Large intestine (tissue), 3 donors: ENCODE results near the gene PRSS3. TPM values are rescaled to one million over a fixed set of nuclear protein-coding genes. Genes with fewer than 3 reads are reported as not detected.
"Not testable (repeated sequence)": the region's sequence is repeated elsewhere in the genome, so short reads cannot be mapped to it uniquely, and the experiment has no call there.

Experiments used
- DNase-seq, 2 donors: peaks; one replicate each; pipeline versions ENCODE4 v3.0.0 to v3.0.0-alpha.2; 2013
- H3K27ac ChIP-seq: one replicate; pipeline ENCODE4 v1.5.1; 2013; ENCODE audit warnings: low read length
- H3K27me3 ChIP-seq: 2 replicates; pipeline ENCODE4 v1.6.1; 2013; ENCODE audit warnings: low read length; ENCODE audit not compliant: control insufficient read depth, insufficient read depth
- H3K36me3 ChIP-seq: 2 replicates; pipeline ENCODE4 v1.6.1; 2013; ENCODE audit warnings: low read length; ENCODE audit not compliant: control insufficient read depth, insufficient read depth
- H3K4me1 ChIP-seq: one replicate; pipeline ENCODE4 v1.6.1; 2013; ENCODE audit warnings: low read length; ENCODE audit not compliant: control insufficient read depth, insufficient read depth
- H3K4me3 ChIP-seq: one replicate; pipeline ENCODE4 v1.5.1; 2013; ENCODE audit warnings: low read length
- H3K9me3 ChIP-seq: one replicate; pipeline ENCODE4 v1.6.1; 2013; ENCODE audit warnings: mild to moderate bottlenecking, low read depth, low read length, moderate library complexity; ENCODE audit not compliant: control insufficient read depth
- WGBS: methylation state at CpG from one replicate; pipeline ENCODE4 v1.1.5; 2013; ENCODE audit warnings: low lambda C conversion rate; ENCODE audit not compliant: insufficient coverage; 5-methylcytosine and 5-hydroxymethylcytosine counted together
- polyA plus RNA-seq: library from polyadenylated mRNA; unstranded; fragments of 120-200 nt; gene quantifications from one replicate; pipeline ENCODE4 v1.2.1, GENCODE V29; 2013

Gene PRSS3
- polyA plus RNA-seq, 1 donor, result 97.9 TPM

- Histone ChIP-seq H3K4me3 (no peak overlapping the region), H3K36me3 (peaks cover 4% of the 10 kb centered on the region), H3K9me3 (no peaks in the 10 kb centered on the region), H3K4me1 (peaks cover 2% of the 10 kb centered on the region), H3K27me3 (no peaks in the 10 kb centered on the region), H3K27ac (no peak overlapping the region)
- WGBS, result 100% methylated on average over 1 of the region's 4 CpGs
- no peak for DNase-seq
Observed at GRCh38 chr9:33782395-33783152, 12.8 kb upstream of the PRSS3 start.

GRCh38 chr9:33785914-33786313 lies 9.4 kb upstream of the PRSS3 start:
- WGBS, result 100% methylated on average over 1 of the region's 5 CpGs
- no peaks in the 10 kb centered on the region for H3K27me3 ChIP-seq
- peaks cover 2% of the 10 kb centered on the region for H3K4me1 ChIP-seq
- H3K36me3 ChIP-seq, result peaks cover 4% of the 10 kb centered on the region
- H3K27ac ChIP-seq, result no peak overlapping the region
- H3K4me3 ChIP-seq, result no peak overlapping the region
- no peak for DNase-seq
- no peaks in the 10 kb centered on the region for H3K9me3 ChIP-seq

- Histone ChIP-seq H3K27me3 (no peaks in the 10 kb centered on the region), H3K4me1 (peaks cover 2% of the 10 kb centered on the region), H3K27ac (no peak overlapping the region), H3K36me3 (peaks cover 4% of the 10 kb centered on the region), H3K9me3 (no peaks in the 10 kb centered on the region), H3K4me3 (no peak overlapping the region)
- no peak for DNase-seq
- no CpG with 5 or more reads among the region's 2 CpGs for WGBS
Observed at GRCh38 chr9:33786681-33787080, 8.7 kb upstream of the PRSS3 start.

GRCh38 chr9:33787839-33788238 lies 7.5 kb upstream of the PRSS3 start:
- H3K4me3 ChIP-seq, result no peak overlapping the region
- peaks cover 2% of the 10 kb centered on the region for H3K4me1 ChIP-seq
- peaks cover 4% of the 10 kb centered on the region for H3K36me3 ChIP-seq
- no peak overlapping the region for H3K27ac ChIP-seq
- no CpG with 5 or more reads among the region's 1 CpG for WGBS
- no peak for DNase-seq
- no peaks in the 10 kb centered on the region for H3K27me3 ChIP-seq
- no peaks in the 10 kb centered on the region for H3K9me3 ChIP-seq

GRCh38 chr9:33789429-33789828 lies 5.9 kb upstream of the PRSS3 start:
- not testable (repeated sequence) for H3K4me1 ChIP-seq, H3K4me3 ChIP-seq, H3K36me3 ChIP-seq, DNase-seq, H3K9me3 ChIP-seq, H3K27ac ChIP-seq, H3K27me3 ChIP-seq
- no CpG with 5 or more reads among the region's 2 CpGs for WGBS

GRCh38 chr9:33791117-33791516 lies 4.2 kb upstream of the PRSS3 start:
- no peak overlapping the region for H3K4me3 ChIP-seq
- no peaks in the 10 kb centered on the region for H3K9me3 ChIP-seq
- no CpG with 5 or more reads among the region's 2 CpGs for WGBS
- no peaks in the 10 kb centered on the region for H3K27me3 ChIP-seq
- no peak for DNase-seq
- H3K36me3 ChIP-seq, result peaks cover 9% of the 10 kb centered on the region
- no peak overlapping the region for H3K27ac ChIP-seq
- peaks cover 2% of the 10 kb centered on the region for H3K4me1 ChIP-seq

GRCh38 chr9:33793496-33793895 lies 1.9 kb upstream of the PRSS3 start:
- H3K4me3 ChIP-seq, H3K27ac ChIP-seq, H3K4me1 ChIP-seq, H3K27me3 ChIP-seq, DNase-seq, H3K9me3 ChIP-seq: not testable (repeated sequence)
- no CpG with 5 or more reads among the region's 1 CpG for WGBS
- H3K36me3 ChIP-seq, result peaks cover 21% of the 10 kb centered on the region

- DNase-seq, result no peak
- Histone ChIP-seq H3K27ac (no peak overlapping the region), H3K27me3 (no peaks in the 10 kb centered on the region), H3K4me3 (no peak overlapping the region), H3K36me3 (peaks cover 28% of the 10 kb centered on the region), H3K4me1 (no peaks in the 10 kb centered on the region), H3K9me3 (no peaks in the 10 kb centered on the region)
- WGBS, result no CpG with 5 or more reads among the region's 2 CpGs
Observed at GRCh38 chr9:33794560-33794959, 801 bp upstream of the PRSS3 start.

GRCh38 chr9:33795819-33796218 lies 458 bp downstream of the PRSS3 start:
- no peak overlapping the region for H3K27ac ChIP-seq
- WGBS, result 100% methylated on average over 1 of the region's 4 CpGs
- no peaks in the 10 kb centered on the region for H3K27me3 ChIP-seq
- peaks cover 28% of the 10 kb centered on the region for H3K36me3 ChIP-seq
- H3K4me1 ChIP-seq, result no peaks in the 10 kb centered on the region
- H3K9me3 ChIP-seq, result no peaks in the 10 kb centered on the region
- no peak overlapping the region for H3K4me3 ChIP-seq
- DNase-seq, result no peak

GRCh38 chr9:33796679-33797078 lies 1.3 kb downstream of the PRSS3 start:
- no CpG with 5 or more reads among the region's 5 CpGs for WGBS
- not testable (repeated sequence) for H3K27ac ChIP-seq

GRCh38 chr9:33797837-33798236 lies 2.5 kb downstream of the PRSS3 start:
- no CpG with 5 or more reads among the region's 8 CpGs for WGBS
- H3K27me3 ChIP-seq, result no peaks in the 10 kb centered on the region
- no peaks in the 10 kb centered on the region for H3K9me3 ChIP-seq
- H3K36me3 ChIP-seq, result peaks cover 28% of the 10 kb centered on the region
- no peak overlapping the region for H3K4me3 ChIP-seq
- DNase-seq, result no peak
- no peaks in the 10 kb centered on the region for H3K4me1 ChIP-seq
- H3K27ac ChIP-seq, result no peak overlapping the region

More at GRCh38 chr9:33796679-33797078, 1.3 kb downstream of the PRSS3 start:
- H3K9me3 ChIP-seq, DNase-seq, H3K4me3 ChIP-seq, H3K4me1 ChIP-seq, H3K27me3 ChIP-seq: not testable (repeated sequence)
- H3K36me3 ChIP-seq, result peaks cover 28% of the 10 kb centered on the region
